ENCODE data around the gene MYRIP.

- no peak for TF ChIP-seq CTCF (IDR thresholded peaks at IDR 0.05; ENCODE audit: insufficient read depth, low read length, poor library complexity, severe bottlenecking)
- TF ChIP-seq EZH2phosphoT487 (conservative IDR thresholded peaks at IDR 0.05; ENCODE audit: low read length) = no peak
These were observed 318.8 kb downstream of the MYRIP start for GRCh38 chr3:40128166-40128565.

Measured in SU-DHL-6 (cell line).